ENCODE measurements around the gene DMGDH.

Gene DMGDH

DNA sequence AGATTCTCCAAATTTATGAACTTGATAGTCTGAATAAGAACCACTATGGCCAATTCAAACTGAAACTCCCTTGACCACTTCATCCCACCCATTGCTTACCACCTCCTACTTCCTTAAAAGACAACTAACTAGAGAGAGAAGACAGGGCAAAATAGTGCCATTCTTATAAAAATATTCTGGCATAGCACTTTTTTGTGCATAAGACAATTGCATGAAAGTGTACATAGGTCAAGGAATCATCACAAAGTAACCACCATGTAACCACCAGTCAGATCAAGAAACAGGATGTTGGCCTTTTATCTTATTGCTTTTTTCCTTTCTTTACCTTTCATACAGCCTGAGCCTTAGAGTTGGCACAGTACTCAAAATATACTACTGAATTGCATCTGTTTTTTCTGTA, 76.3 kb downstream of the DMGDH start:
- TF ChIP-seq, protein P1, sequence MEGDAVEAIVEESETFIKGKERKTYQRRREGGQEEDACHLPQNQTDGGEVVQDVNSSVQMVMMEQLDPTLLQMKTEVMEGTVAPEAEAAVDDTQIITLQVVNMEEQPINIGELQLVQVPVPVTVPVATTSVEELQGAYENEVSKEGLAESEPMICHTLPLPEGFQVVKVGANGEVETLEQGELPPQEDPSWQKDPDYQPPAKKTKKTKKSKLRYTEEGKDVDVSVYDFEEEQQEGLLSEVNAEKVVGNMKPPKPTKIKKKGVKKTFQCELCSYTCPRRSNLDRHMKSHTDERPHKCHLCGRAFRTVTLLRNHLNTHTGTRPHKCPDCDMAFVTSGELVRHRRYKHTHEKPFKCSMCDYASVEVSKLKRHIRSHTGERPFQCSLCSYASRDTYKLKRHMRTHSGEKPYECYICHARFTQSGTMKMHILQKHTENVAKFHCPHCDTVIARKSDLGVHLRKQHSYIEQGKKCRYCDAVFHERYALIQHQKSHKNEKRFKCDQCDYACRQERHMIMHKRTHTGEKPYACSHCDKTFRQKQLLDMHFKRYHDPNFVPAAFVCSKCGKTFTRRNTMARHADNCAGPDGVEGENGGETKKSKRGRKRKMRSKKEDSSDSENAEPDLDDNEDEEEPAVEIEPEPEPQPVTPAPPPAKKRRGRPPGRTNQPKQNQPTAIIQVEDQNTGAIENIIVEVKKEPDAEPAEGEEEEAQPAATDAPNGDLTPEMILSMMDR (IDR thresholded peaks at IDR 0.05; ENCODE audit: low read depth, low read length), result no peak
- DNase-seq (ENCODE audit: low read depth in 2 of 2), result no peak
- no peak overlapping the region for H3K4me3 ChIP-seq (replicated peaks in 1 of 2; ENCODE audit: low read depth in 2 of 2, low read length in 2 of 2)

DNA sequence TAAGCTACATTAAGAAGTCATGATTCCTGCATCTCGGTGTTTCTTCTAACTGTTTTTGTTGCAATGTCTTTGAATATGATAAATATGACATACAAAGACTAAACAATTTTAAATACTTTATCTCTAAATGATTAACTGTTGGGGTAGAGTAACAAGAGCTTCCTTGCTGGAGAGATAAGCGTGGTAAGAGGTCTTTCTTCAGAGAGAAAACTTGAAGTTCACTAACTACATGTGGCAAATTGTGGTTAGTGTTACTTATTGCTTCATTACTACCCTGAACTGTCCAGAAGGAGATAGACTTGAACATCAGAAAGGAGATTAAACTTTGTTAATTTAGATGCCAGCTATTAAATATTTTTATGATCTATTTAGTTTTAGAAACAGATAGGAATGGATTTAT, 77.3 kb downstream of the DMGDH start:
- no peak overlapping the region for H3K4me3 ChIP-seq (replicated peaks in 1 of 2; ENCODE audit: low read depth in 2 of 2, low read length in 2 of 2)
- no peak for DNase-seq (ENCODE audit: low read depth in 2 of 2)
- TF ChIP-seq, protein P1 (IDR thresholded peaks at IDR 0.05; ENCODE audit: low read depth, low read length), result no peak

DNA sequence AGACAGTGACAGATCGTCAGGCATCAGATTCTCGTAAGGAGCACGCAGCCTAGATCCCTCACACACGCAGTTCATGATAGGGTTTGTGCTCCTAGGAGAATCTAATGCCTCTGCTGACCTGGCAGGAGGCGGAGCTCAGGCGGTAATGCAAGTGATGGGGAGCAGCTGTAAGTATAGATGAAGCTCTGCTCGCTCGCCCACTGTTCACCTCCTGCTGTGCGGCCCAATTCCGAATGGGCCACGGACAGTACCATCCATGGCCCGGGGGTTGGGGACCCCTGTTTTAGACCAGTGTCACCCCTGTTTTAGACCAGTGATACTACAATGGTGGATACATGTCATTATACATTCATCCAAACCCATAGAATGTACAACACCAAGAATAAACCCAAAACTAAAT, 80.4 kb downstream of the DMGDH start:
- no peak overlapping the region for H3K4me3 ChIP-seq (replicated peaks in 1 of 2; ENCODE audit: low read depth in 2 of 2, low read length in 2 of 2)
- TF ChIP-seq, protein P1 (IDR thresholded peaks at IDR 0.05; ENCODE audit: low read depth, low read length), result no peak
- DNase-seq (ENCODE audit: low read depth in 2 of 2), result no peak

DNA sequence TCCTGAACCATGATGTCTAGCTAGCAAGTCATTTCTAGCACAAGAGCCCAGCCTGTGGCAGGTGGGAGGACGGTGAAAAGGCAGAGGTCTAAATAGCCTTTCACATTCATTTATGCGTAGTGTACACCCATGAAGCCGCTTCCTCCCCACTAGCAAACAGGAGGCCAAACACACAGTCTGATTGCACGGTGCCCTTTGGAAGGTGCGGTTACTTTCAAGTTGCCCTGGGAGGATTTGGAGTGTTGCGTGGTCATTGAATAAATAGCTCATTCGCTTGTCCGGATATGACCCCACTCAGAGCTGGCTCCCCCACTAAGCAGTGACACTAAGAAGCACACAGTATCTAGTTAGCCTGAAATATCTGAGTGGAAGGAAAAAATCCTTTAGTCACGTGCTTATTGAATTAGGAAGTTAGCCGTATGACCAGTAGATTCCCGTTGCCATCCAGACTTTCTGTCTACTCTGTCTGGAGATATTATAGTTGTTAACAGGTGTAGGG, 83.7 kb downstream of the DMGDH start:
- peak overlapping the region; percentile 66 to 72 for H3K4me3 ChIP-seq (replicated peaks in 1 of 2; ENCODE audit: low read depth in 2 of 2, low read length in 2 of 2)
- peak; percentile 26 to 67 for DNase-seq (ENCODE audit: low read depth in 2 of 2)
- TF ChIP-seq, protein P1 (IDR thresholded peaks at IDR 0.05; ENCODE audit: low read depth, low read length), result no peak

DNA sequence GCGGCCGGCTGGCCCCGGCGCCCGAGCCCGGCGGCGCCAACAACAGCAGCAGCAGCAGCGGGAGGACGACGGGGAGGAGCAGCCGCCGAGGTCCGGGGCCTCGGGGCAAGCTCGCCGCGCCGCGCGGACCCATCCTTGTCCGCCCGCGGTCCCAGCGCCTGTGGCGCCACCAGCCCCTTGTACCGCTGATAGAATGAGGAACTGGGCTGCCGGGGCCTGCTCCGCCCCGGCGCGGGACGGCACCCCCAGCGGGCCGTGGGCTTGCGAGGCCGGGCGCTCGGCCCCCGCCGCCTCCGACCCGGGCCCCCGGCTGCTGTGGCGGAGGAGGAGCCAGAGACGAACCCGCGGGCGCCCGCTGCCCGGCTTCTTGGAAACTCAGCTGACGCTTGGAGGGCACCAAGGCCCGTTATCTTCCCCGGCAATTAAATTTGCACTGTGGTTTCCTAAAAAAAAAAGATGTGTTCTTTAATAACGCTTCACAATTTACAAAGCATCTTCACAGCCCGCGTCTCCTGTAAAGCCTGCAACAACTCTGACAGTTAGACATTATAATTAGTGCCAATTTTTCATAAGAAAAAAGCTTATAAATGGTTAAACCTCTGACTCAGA, 84.3 kb downstream of the DMGDH start, which contains the start of gene ARSB:
ARSB (minus strand) TSS at position 195 of the 609 bp plus-strand sequence; CDS start at position 133, 62 bp downstream.
- TF ChIP-seq, protein P1 (IDR thresholded peaks at IDR 0.05; ENCODE audit: low read depth, low read length), result no peak
- peak within 1 kb of the TSS; percentile 66 to 72 for H3K4me3 ChIP-seq (replicated peaks in 1 of 2; ENCODE audit: low read depth in 2 of 2, low read length in 2 of 2)
- peak in 1 of 2 donors; percentile 56 for DNase-seq (ENCODE audit: low read depth in 2 of 2)

DNA sequence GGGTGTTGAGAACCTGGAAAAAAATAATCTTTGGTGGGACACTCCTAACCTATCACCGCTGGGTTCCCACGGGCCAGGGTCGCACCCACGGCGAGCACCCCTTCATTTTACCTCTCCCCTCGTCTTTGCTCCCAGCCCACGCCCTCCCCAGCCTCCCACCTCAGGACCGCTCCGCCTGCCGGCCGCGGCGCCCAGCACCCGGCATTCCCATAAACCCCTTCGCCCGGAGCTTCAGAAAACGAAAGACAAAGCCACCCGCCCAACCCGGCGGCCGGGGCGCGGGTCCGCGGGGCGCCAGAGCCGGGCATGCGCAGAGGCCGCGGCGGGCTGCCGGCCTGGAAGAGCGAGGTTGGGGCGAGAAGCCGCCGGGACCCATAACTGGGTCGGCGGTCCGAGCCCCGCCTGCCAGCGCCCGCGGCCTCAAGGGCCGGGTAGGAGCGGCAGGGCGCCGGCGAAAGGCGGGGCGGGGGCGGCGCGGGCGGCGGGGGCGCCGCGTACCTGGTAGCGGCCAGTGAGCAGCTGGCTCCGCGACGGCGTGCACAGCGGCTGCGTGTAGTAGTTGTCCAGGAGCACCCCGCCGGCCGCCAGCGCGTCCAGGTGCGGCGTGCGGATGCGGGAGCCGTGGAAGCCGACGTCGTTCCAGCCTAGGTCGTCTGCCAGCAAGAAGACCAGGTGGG, 84.9 kb downstream of the DMGDH start:
- peak; percentile 80 to 87 for DNase-seq (ENCODE audit: low read depth in 2 of 2)
- H3K4me3 ChIP-seq (replicated peaks in 1 of 2; ENCODE audit: low read depth in 2 of 2, low read length in 2 of 2), result peak overlapping the region; percentile 66 to 72
- TF ChIP-seq, protein P1 (IDR thresholded peaks at IDR 0.05; ENCODE audit: low read depth, low read length), result peak; percentile 50
